CD8-positive, alpha-beta memory T cell (primary cell): ENCODE data around the gene ATP5ME. TPM values are rescaled to one million over a fixed set of nuclear protein-coding genes. Genes with fewer than 3 reads are reported as not detected.

Experiments
- CTCF ChIA-PET: fragments of 350-600 bp; sonication (Branson Sonifier 250); formaldehyde crosslinking; loops from one replicate; lab custom pipeline; 2021; ENCODE audit warnings: antibody characterized with exemption; lab: Charles Lee
- POLR2A ChIA-PET: fragments of 350-600 bp; sonication (Branson Sonifier 250); formaldehyde crosslinking; loops from one replicate; lab custom pipeline; 2021; ENCODE audit warnings: antibody characterized with exemption; lab: Charles Lee
- DNase-seq, 5 donors: peaks; one replicate each; pipeline versions ENCODE4 v3.0.0 to v3.0.0-alpha.2; 2020 to 2022; ENCODE audit warnings: mixed read lengths in 1 of 5
- H3K27ac ChIP-seq: one replicate; pipeline ENCODE4 v1.7.0; 2013; ENCODE audit warnings: low read depth, mild to moderate bottlenecking, low read length, moderate library complexity
- H3K27me3 ChIP-seq: 2 replicates; pipeline ENCODE4 v1.7.0; 2013; ENCODE audit warnings: low read length, mild to moderate bottlenecking; ENCODE audit not compliant: insufficient read depth, poor library complexity, severe bottlenecking
- H3K36me3 ChIP-seq: 2 replicates; pipeline ENCODE4 v1.7.0; 2013; ENCODE audit warnings: mild to moderate bottlenecking, low read length, moderate library complexity; ENCODE audit not compliant: insufficient read depth
- H3K4me1 ChIP-seq: 2 replicates; pipeline ENCODE4 v1.7.0; 2013; ENCODE audit warnings: mild to moderate bottlenecking, low read length, moderate library complexity; ENCODE audit not compliant: insufficient read depth
- H3K4me3 ChIP-seq: 2 replicates; pipeline ENCODE4 v1.7.0; 2013; ENCODE audit warnings: mild to moderate bottlenecking, low read length
- H3K9me3 ChIP-seq: 2 replicates; pipeline ENCODE4 v1.7.0; 2013; ENCODE audit warnings: mild to moderate bottlenecking, low read length
- H3K27ac Mint-ChIP-seq, 8 donors: one replicate each; pipeline ENCODE4 v1.8.0; 2020 to 2021; ENCODE audit warnings: mixed read lengths in 8 of 8, mild to moderate bottlenecking in 6 of 8, inconsistent platforms in 3 of 8, moderate library complexity in 3 of 8
- H3K27me3 Mint-ChIP-seq, 2 donors: one replicate each; pipeline ENCODE4 v1.8.0; 2020 to 2021; ENCODE audit warnings: mixed read lengths in 2 of 2, mild to moderate bottlenecking in 1 of 2, moderate library complexity in 1 of 2
- H3K36me3 Mint-ChIP-seq, 3 donors: one replicate each; pipeline ENCODE4 v1.8.0; 2020 to 2021; ENCODE audit warnings: mixed read lengths in 3 of 3, inconsistent platforms in 1 of 3, mild to moderate bottlenecking in 1 of 3
- H3K4me1 Mint-ChIP-seq, 3 donors: one replicate each; pipeline ENCODE4 v1.8.0; 2020 to 2021; ENCODE audit warnings: mixed read lengths in 3 of 3, inconsistent platforms in 1 of 3, mild to moderate bottlenecking in 1 of 3
- H3K4me3 Mint-ChIP-seq, 7 donors: one replicate each; pipeline ENCODE4 v1.8.0; 2020 to 2021; ENCODE audit warnings: mixed read lengths in 7 of 7, mild to moderate bottlenecking in 6 of 7, moderate library complexity in 4 of 7, inconsistent platforms in 2 of 7
- H3K9me3 Mint-ChIP-seq, 5 donors: one replicate each; pipeline ENCODE4 v1.8.0; 2020 to 2022; ENCODE audit warnings: mixed read lengths in 5 of 5, mild to moderate bottlenecking in 3 of 5, moderate library complexity in 2 of 5, inconsistent platforms in 1 of 5
- polyA plus RNA-seq: library from polyadenylated mRNA; unstranded; fragments of 300-500 nt; fragmentation: Illumina TruSeq; gene quantifications from one replicate; pipeline ENCODE4 v1.2.3, GENCODE V29; 2021
- total RNA-seq, 2 experiments: library from RNA; stranded (reverse); gene quantifications; one replicate each; pipeline ENCODE4 v1.2.3, GENCODE V29; 2021

Gene ATP5ME
- total and polyA plus RNA-seq, 3 experiments from 2014 or later, result 284 to 441 (median 291) TPM

DNA sequence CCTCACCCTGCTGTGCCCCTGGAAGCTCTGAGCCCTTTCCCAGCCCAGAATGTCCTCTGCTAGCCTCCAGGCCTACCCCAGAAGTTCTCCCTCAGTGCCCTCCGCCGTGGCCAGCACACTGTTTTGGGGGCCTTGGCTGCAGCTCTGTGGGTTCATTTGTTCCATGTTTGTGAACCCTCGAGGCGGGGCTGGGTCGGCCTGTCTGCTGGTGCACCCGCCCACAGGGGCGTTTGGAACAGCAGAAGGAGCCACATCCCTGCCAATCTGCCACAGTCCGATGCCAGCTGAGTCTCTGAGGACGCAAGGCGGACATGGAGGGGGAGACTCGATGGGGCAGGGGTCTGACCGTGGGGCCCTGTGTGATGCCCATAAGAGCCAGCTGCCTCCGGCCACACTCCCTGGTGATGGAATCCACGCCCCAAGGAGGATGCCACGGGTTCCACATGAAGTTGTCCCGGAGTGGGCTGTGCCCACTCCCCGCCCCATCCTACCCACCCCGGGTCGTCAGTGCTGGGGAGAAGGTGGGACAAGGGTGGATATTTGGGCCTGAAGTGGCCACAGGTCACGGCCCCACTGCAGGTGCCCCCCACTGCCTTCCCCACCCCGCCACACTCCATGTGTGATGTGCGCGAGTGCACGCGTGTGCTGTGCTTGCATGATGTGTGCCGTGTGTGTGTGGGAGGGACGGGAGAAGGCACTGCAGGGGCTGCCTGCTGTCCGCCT, 7.1 kb downstream of the ATP5ME start:
- CTCF ChIA-PET, result no interaction called here
- H3K9me3 ChIP-seq, result no peaks in the 10 kb centered on the region
- peaks cover 11% of the 10 kb centered on the region for H3K36me3 ChIP-seq
- Mint-ChIP-seq H3K36me3 (peaks cover 0 to 18% (median 5%) of the 10 kb centered on the region in 3 donors), H3K4me3 (no peak overlapping the region), H3K9me3 (no peaks in the 10 kb centered on the region), H3K27ac (no peak overlapping the region), H3K27me3 (peaks cover 0 to 2% of the 10 kb centered on the region in 2 donors), H3K4me1 (peaks cover 5 to 23% (median 7%) of the 10 kb centered on the region in 3 donors)
- no peak overlapping the region for H3K4me3 ChIP-seq
- POLR2A ChIA-PET, result interaction anchor here (1.1 kb wide), 1 partner anchor 8 kb away, joined by 3 read pairs; no protein-coding TSS in a partner anchor
- peak in 1 of 5 donors; percentile 46 for DNase-seq
- H3K27me3 ChIP-seq, result no peaks in the 10 kb centered on the region
- peaks cover 11% of the 10 kb centered on the region for H3K4me1 ChIP-seq
- no peak overlapping the region for H3K27ac ChIP-seq

GRCh38 chr4:666436-666810, 7.7 kb downstream of the ATP5ME start:
- peak overlapping the region in 1 of 7 donors; percentile 12 for H3K4me3 Mint-ChIP-seq
- Histone ChIP-seq H3K27me3 (no peaks in the 10 kb centered on the region), H3K4me1 (peaks cover 11% of the 10 kb centered on the region), H3K36me3 (peaks cover 6% of the 10 kb centered on the region), H3K4me3 (no peak overlapping the region), H3K27ac (no peak overlapping the region), H3K9me3 (no peaks in the 10 kb centered on the region)
- H3K4me1 Mint-ChIP-seq, result peaks cover 5 to 23% (median 7%) of the 10 kb centered on the region in 3 donors
- H3K27me3 Mint-ChIP-seq, result peaks cover 0 to 2% of the 10 kb centered on the region in 2 donors
- DNase-seq, result peak in 1 of 5 donors; percentile 49
- H3K36me3 Mint-ChIP-seq, result peaks cover 0 to 12% (median 5%) of the 10 kb centered on the region in 3 donors
- ChIA-PET POLR2A (interaction anchor here (1.1 kb wide), 1 partner anchor 9 kb away, joined by 3 read pairs; no protein-coding TSS in a partner anchor), CTCF (interaction anchor here (3.4 kb wide), 1 partner anchor 7 kb away, joined by 19 read pairs; the partner anchor contains the start of genes ATP5ME and MYL5)
- H3K9me3 Mint-ChIP-seq, result no peaks in the 10 kb centered on the region
- no peak overlapping the region for H3K27ac Mint-ChIP-seq

DNA sequence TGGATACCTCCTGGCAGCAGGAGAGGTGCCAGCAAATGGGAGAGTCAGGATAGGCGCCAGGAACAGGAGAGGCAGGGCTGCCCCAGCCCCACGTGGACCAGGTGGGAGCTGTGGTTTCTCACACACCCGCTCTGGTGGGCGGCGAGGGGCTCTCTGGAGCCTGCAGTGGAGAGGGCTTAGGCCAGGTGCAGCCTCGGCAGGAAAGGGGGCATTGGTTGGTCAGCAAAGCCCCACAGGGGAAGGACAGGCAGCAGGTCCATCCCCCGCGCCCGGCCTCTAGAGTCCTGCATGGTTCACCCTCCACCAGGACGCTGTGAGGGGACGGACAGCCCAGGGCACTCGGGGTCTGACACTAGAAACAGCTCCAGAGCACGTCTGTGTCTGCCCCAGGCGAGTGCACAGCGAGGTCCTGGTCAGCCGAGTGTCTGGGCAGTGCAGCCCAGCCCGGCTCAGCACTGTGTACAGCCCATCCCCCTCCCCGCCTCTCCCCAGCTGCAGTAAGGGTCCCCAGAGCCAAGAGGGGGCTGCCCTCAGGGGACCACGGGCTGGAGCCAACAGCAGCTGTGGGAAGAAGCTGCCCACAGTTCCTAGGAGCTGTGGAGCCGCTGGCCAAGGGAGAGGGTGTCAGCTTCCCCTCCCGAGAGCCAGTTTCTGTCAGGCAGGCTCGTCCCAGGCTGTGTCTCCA, 8.2 kb downstream of the ATP5ME start:
- H3K27me3 Mint-ChIP-seq, result peaks cover 0 to 2% of the 10 kb centered on the region in 2 donors
- Histone ChIP-seq H3K4me1 (peaks cover 11% of the 10 kb centered on the region), H3K27me3 (no peaks in the 10 kb centered on the region), H3K4me3 (no peak overlapping the region), H3K9me3 (no peaks in the 10 kb centered on the region), H3K36me3 (peaks cover 3% of the 10 kb centered on the region), H3K27ac (no peak overlapping the region)
- peak overlapping the region in 1 of 7 donors; percentile 32 for H3K4me3 Mint-ChIP-seq
- DNase-seq, result peak in 1 of 5 donors; percentile 50
- ChIA-PET POLR2A (interaction anchor here (1.1 kb wide), 1 partner anchor 9 kb away, joined by 3 read pairs; no protein-coding TSS in a partner anchor), CTCF (interaction anchor here (3.4 kb wide), 1 partner anchor 8 kb away, joined by 19 read pairs; the partner anchor contains the start of genes ATP5ME and MYL5)
- peaks cover 5 to 23% (median 8%) of the 10 kb centered on the region in 3 donors for H3K4me1 Mint-ChIP-seq
- H3K36me3 Mint-ChIP-seq, result peaks cover 0 to 7% (median 5%) of the 10 kb centered on the region in 3 donors
- H3K27ac Mint-ChIP-seq, result peak overlapping the region in 1 of 8 donors; percentile 51
- H3K9me3 Mint-ChIP-seq, result no peaks in the 10 kb centered on the region

DNA sequence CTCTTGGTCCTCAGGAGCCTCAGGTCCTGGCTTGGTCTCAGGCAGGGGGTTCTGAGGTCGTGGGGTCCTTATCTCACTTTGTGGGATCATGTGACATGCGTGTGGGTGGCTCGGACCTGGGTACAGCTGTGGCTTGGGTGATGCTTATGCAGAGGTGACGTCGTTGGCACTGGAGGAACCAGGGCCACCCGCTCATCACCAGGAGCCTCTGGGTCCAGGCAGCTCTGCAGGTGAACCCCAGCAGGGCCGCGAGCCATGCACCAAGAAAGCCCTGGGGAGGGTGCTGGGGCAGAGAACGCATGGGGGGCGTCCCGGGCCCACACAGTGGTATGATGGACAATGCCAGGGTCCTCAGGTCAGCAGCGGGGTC, 8.7 kb downstream of the ATP5ME start:
- H3K4me3 Mint-ChIP-seq, result peak overlapping the region in 6 of 7 donors; percentile 78 to 90 (median 84)
- H3K27me3 Mint-ChIP-seq, result peaks cover 0 to 2% of the 10 kb centered on the region in 2 donors
- no peaks in the 10 kb centered on the region for H3K9me3 ChIP-seq
- H3K27ac Mint-ChIP-seq, result peak overlapping the region in 2 of 8 donors; percentile 51 to 63
- POLR2A ChIA-PET, result interaction anchor here (1.9 kb wide), 1 partner anchor 9 kb away, joined by 21 read pairs; the partner anchor contains the start of genes ATP5ME and MYL5
- DNase-seq, result peak in 1 of 5 donors; percentile 44
- H3K4me1 Mint-ChIP-seq, result peaks cover 5 to 23% (median 9%) of the 10 kb centered on the region in 3 donors
- no peaks in the 10 kb centered on the region for H3K9me3 Mint-ChIP-seq
- H3K4me1 ChIP-seq, result peaks cover 11% of the 10 kb centered on the region
- CTCF ChIA-PET, result interaction anchor here (3.4 kb wide), 1 partner anchor 8 kb away, joined by 19 read pairs; the partner anchor contains the start of genes ATP5ME and MYL5
- no peaks in the 10 kb centered on the region for H3K27me3 ChIP-seq
- peaks cover 0 to 4% (median 0%) of the 10 kb centered on the region in 3 donors for H3K36me3 Mint-ChIP-seq
- no peaks in the 10 kb centered on the region for H3K36me3 ChIP-seq
- no peak overlapping the region for H3K27ac ChIP-seq
- H3K4me3 ChIP-seq, result no peak overlapping the region

DNA sequence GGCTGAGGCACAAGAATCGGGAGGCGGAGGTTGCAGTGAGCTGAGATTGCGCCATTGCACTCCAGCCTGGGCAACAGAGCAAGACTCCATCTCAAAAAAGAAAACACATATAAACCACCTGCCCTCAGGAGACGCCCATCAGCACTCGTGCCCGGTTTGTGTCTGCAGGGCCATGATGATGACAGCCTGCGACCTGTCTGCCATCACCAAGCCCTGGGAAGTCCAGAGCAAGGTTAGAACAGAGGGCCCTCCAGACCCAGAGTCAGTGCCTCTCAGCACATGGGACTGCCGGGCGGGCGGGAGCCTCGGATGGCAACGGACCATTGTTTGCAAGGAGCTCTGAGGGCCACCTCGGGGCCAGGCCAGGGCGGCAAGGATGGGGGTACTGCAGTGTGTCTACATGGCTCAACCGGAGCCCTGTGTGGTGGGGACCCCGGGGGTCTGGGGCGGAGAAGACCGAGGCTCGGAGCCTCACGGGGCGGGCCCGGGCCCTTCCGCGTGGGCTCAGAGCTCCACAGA, 9.3 kb downstream of the ATP5ME start:
- Mint-ChIP-seq H3K4me3 (peak overlapping the region; percentile 78 to 90 (median 85)), H3K27ac (peak overlapping the region in 7 of 8 donors; percentile 32 to 93 (median 78)), H3K27me3 (peaks cover 0 to 2% of the 10 kb centered on the region in 2 donors), H3K4me1 (peaks cover 8 to 23% (median 9%) of the 10 kb centered on the region in 3 donors), H3K36me3 (peaks cover 0 to 2% (median 0%) of the 10 kb centered on the region in 3 donors), H3K9me3 (no peaks in the 10 kb centered on the region)
- POLR2A ChIA-PET, result interaction anchor here (0.8 to 1.9 kb wide), 3 partner anchors 9 to 540 kb away, joined by 4 to 21 read pairs (median 4); partner anchors contain the start of genes ATP5ME, MYL5 and ZNF718
- Histone ChIP-seq H3K4me3 (no peak overlapping the region), H3K27me3 (no peaks in the 10 kb centered on the region), H3K27ac (no peak overlapping the region), H3K9me3 (no peaks in the 10 kb centered on the region), H3K36me3 (no peaks in the 10 kb centered on the region), H3K4me1 (peaks cover 11% of the 10 kb centered on the region)
- DNase-seq, result peak in 1 of 5 donors; percentile 45
- CTCF ChIA-PET, result interaction anchor here (0.8 to 3.4 kb wide), 2 partner anchors 9 to 11 kb away, joined by 3 to 19 read pairs; partner anchors contain the start of genes ATP5ME and MYL5

DNA sequence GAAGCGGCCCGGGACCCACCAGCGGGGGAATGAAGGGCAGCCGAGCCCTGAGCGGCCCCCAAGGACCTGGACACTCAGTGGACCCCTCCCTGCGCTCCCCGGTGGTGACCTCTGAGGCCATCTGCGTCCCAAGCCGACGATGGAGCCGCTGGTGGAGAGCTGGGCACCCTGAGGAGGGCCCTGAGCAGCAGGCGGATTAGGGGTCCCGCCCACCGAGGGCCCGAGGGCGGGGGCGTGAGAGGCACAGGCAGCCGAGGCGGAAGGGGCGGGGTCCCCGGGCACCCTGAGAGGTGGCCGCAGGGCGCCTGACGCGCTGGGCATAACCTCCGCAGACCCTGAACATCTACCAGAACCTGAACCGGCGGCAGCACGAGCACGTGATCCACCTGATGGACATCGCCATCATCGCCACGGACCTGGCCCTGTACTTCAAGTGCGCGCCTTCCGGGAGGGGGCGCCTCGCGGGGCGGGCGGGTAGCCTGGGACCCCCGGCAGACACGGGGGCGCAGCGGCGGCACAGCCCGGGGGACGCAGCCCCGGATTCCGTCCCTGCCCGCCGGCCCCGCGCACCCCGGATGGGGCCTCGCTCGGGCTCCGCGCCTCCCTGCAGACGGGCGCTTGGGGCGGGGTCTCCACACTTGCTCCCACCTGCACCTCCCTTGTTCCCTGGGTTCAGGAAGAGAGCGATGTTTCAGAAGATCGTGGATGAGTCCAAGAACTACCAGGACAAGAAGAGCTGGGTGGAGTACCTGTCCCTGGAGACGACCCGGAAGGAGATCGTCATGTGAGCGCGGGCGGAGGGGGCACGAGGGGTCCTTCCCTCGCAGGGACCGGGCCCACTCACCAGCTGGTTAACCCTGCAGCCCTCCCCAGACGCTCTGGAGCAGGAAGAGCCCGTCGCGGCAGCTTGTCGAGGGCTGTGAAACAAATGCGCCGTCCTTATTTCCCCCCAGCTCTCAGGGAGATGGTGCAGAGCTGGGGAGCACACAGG, 10.3 kb downstream of the ATP5ME start:
- Histone ChIP-seq H3K27me3 (no peaks in the 10 kb centered on the region), H3K9me3 (no peaks in the 10 kb centered on the region), H3K4me1 (peaks cover 11% of the 10 kb centered on the region), H3K36me3 (no peaks in the 10 kb centered on the region), H3K4me3 (peak overlapping the region; percentile 75), H3K27ac (peak overlapping the region; percentile 68)
- Mint-ChIP-seq H3K27me3 (peaks cover 0 to 2% of the 10 kb centered on the region in 2 donors), H3K9me3 (no peaks in the 10 kb centered on the region), H3K4me1 (peaks cover 9 to 23% (median 9%) of the 10 kb centered on the region in 3 donors), H3K36me3 (peaks cover 0 to 2% (median 2%) of the 10 kb centered on the region in 3 donors), H3K4me3 (peak overlapping the region; percentile 78 to 91 (median 85)), H3K27ac (peak overlapping the region; percentile 50 to 98 (median 81))
- DNase-seq, result peak; percentile 71 to 87 (median 74)
- POLR2A ChIA-PET, result interaction anchor here (0.8 to 1.9 kb wide), 6 partner anchors 10 to 1345 kb away, joined by 3 to 21 read pairs (median 4); partner anchors contain the start of genes ATP5ME, GAK, MYL5 and NELFA
- CTCF ChIA-PET, result interaction anchor here (0.8 to 3.4 kb wide), 2 partner anchors 10 to 12 kb away, joined by 3 to 19 read pairs; partner anchors contain the start of genes ATP5ME and MYL5
